NCI-H128 (cell line): ENCODE results near the gene DLX3.

ENCODE experiments used
- DNase-seq: peaks from one replicate; lab custom pipeline; 2025; ENCODE audit not compliant: unreplicated experiment; lab: John Stamatoyannopoulos, UW

DLX3 gene

DNA sequence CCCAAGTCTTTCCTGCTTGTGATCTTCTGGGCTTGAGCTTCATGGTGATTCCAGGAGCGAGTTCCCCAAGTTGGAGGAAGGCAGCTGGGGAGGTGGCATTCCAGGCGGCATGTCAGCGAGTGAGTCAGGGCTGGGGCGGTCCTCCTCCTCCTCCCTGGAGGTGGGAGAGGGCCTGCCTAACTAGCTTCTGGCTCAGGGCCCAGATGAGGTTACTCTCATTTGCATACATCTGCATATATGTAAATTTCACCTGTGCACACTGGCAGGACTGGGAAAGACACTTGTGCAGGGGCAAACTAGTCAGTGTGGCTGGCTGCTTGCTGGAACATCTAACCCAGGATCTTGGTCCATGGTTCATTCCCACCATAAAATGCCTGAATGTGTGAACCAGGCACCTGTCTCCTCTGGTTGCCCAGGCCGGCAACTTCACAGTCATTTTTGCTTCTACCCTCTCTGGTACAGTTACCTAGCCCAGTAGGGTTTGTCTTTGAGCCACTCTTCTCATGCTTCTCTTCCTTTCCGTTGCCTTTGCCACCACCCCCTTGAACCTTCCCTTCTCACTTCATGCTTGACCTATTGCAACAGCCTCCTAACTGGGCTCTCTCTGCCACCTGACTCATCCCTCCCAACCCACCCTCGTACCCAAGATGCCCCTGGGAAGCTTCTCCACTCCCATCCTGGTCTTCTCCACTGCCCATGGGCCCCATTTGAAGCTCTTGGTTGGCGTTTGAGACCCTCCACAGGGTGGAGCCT lies 35.7 kb downstream of the DLX3 start:
- no peak for DNase-seq

DNA sequence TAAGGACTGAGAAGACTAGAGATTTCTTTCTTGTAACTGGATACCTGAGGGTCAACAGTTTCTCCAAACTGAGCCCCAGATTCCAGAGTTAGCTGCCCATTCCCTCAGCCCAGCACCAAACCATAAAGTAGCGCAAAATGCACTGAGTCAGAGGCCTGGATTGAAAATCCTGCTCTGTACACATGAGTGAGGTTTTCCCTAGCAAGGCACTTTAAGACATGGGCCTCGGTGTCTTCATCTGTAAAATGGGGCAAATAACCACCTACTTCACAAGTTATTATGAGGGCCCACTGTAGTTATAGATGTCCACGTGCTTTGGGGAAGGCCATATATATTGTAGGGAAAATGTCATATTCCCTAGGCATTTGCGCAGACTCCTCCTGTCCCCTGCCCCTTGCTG lies 36.3 kb downstream of the DLX3 start:
- DNase-seq: no peak

DNA sequence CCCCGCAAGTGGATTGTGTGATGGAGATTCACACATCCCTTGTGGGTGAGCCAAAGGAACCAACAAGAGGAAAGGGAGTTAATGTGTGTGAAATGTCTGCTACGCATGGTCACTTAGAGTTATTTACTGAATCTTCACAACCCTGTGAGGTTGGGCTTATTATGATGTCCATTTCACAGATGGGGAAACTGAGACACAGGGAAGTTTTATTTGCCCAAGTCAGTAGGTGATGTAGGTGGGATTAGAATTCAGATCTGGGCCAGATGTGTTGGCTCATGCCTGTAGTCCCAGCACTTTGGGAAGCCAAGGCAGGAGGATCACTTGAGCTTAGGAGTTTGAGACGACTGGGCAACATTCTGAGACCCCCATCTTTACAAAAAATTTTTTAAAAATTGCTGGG lies 37.7 kb downstream of the DLX3 start:
- DNase-seq: no peak

DNA sequence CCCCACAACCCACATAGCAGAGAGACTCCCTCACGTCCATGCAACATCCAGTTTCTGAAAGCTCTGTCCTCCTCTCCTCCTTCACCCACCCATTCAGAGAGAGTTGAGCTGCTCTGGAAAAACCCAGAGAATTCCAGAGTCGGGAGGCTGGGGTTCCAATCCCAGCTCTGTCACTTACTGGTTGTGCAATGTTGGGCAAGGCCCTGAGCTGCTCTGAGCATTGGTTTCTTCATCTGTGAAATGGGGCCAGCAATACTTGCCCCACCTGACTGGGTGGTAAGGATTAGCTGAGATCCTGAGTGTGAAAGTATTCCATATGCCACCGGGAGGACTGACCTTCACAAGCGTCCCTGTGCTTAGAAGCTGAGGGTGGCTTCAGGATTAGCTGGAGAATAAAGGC lies 38.2 kb downstream of the DLX3 start:
- DNase-seq: no peak

GRCh38 chr17:49955157-49955556 lies 39.9 kb downstream of the DLX3 start:
- DNase-seq: no peak

- no peak for DNase-seq
Observed at GRCh38 chr17:49952912-49953497, 42.0 kb downstream of the DLX3 start.

DNA sequence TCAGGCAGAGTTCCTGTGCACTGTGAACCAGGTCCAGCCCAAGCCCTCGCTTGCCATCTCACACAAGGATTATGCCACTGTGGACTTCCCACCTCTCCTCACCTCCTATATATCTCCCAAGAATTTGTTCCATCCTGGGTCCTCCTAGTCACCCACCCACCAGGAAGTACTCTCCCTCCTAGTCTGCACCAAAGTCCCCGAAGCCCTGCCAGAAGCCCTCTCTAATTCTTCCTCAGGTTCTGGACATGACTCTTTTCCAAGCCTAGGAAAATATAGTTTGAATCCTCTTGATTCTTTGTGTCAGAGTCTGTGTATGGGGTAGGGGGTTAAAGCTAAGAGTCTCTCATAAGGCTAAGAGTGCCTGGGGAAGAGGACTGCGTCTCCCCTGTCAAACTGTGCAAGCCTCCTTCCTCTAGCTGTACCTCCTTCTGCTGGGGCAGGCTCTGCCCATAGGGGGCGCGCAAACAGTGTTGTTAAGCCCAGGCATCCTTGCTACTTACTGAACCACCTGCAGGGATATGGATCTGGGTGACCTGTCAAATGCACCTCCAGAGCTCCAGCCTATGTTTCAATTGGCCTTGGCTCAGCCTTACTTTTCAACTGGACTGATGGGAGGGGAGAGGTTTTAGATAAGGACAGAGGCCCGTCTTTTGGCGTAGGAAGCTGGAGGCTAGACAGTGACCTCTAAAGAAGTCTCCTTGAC lies 42.7 kb downstream of the DLX3 start:
- DNase-seq: peak; percentile 18

DNA sequence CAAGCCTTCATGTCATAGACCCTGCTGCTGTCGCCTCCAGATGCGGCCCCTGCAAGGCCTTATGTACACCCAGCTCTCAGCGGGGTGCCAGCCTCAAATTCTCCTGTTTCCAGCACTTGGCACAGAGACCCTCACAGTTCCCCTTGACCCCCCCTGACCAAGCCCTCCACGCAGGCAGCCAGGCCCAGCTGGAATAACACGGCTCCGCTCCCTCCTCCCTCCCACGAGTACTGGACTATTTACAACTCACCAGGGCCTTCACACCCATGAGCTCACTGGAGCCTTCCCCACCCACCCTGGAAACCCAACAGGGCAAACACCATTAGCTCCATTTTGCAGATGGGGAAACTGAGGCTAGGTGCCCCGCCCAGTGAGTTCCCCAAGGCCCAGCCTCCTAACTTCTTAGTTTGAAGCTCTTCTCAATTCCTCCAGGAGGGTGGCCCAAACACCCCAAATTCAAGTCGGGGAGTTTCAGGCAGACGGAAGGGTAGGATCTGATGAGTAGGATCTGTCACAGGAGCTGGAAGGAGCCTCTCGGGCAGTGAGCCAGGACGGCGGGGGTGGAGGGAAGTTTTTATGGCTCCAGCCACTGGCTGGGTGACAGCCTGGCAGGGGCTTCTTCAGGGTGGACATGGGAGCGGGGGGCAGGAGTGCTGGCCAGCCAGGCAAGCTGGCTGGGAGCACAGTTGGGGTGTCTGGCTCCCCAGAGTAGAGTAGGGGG lies 43.5 kb downstream of the DLX3 start:
- DNase-seq: no peak

DNA sequence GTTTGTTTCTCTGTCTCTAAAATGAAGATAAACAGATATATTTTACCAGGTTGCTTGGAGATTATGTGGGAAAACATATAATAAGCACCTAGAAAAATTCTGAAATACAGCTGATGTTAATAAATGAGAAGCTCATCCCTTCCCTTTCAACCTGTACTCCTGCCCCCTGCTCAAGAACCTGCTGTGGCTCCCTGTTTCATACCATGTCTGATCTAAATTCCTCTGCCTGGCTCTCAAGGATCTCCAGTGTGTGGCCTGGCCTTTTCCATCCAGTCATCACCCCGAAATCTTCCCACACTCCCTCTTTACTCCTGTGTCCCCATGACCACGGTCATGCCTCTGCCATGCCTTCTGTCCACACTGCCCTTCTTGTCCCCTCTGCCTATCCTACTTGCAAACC lies 45.4 kb downstream of the DLX3 start:
- DNase-seq: no peak

DNA sequence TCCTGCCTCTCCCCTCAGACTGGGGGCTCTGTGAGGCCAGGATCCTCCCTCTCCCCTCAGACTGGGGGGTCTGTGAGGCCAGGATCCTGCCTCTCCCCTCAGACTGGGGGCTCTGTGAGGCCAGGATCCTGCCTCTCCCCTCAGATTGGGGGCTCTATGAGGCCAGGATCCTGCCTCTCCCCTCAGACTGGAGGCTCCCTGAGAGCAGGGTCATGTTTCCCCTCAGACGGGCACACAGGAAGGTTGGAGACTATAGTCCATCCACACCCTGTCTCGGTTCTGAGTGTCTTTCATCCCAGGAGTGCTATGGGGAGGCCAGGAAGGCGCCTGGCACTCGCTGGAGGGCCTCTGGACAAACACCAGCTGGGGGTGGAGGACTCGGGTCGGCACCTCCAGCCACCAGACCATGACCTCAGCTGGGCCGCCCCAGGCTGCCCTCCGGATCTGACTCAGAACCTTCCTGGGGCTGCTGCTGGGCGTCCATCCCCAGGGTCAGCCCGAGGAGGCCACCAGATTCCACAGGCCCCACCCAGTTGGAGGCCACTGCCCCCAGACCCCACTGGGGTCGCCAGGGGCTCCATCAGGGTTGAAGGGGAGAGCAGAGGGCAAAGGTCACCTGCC lies 48.0 kb downstream of the DLX3 start:
- no peak for DNase-seq

DNA sequence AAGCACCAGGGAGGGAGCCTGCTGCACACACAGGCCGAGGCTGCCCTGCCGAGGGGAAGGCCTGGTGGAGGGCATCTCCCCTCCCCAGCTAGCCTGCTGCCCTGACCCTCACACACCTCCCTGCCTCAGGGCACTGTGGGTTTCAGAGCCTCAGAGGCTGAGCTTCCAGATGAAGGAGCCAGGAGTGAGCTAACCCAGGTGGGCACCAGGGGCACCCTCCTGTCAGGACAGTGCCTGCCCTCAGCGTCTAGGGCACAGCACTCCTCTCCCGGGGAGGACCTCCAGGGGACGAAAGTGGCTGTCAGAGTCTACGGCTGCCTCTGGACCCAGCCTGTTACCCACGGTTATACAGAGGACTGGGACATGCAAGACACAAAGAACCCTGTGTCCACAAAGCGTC lies 48.8 kb downstream of the DLX3 start:
- DNase-seq: no peak

DNA sequence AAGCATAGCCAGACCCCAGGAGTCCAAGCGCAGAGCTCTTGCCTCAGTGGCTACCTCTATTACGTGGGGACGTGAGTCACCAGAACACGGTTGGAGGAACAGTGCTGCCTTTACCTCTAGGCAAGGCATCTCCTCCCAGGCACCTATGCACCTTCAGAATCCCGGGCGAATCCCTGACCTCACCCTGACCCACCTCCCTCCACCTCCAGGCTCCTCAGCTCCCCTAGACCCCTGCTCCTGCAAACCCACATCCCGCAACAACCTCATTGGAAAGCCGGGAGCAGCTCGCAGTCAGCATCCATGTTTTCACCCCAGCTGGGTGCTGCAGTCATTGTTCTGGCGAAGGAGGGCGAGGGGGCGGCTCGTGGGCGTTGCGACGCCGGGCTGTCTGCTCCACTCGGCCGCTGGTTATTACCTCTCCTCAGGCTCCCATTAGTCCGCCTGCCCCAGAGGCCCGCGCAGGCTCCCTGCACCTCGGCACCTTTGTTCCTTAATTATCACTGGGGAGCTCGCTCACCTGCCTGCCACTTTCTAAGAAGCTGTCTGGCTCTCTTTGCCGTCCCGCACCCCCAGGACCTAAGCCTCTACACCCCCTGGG lies 50.7 kb downstream of the DLX3 start:
- no peak for DNase-seq

DNA sequence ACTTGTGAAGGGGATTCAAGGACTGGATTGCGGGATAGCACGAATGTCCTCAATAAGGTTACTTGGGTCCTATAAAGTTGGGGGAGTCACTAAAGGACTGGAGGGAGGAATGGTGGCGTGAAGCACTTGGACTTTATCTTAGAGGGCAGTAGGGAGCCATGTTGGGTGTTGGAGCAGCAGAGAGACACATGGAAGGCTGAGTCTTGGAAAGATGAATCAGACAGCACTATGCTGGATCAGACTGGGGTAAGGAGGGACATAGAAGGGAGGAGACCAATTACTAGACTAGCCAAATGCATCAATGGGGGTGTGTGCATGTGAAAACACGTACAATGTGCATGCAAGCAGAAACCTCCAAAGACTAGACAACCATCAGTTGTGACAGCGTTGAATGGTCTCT lies 52.1 kb downstream of the DLX3 start:
- DNase-seq: no peak

- no peak for DNase-seq
Observed at GRCh38 chr17:49941427-49941826, 53.6 kb downstream of the DLX3 start.
